ENCODE results near the gene PDZRN3.
A peak's percentile ranks its signal among the peaks of the same experiment; 100 is the strongest.

PDZRN3 gene

GRCh38 chr3:73555076-73555475 lies 69.7 kb downstream of the PDZRN3 start:
- DNase-seq (ENCODE audit: low spot score), result no peak

- peak; percentile 32 for DNase-seq (ENCODE audit: low spot score)
These were observed 72.0 kb downstream of the PDZRN3 start for GRCh38 chr3:73552700-73553099.

- DNase-seq (ENCODE audit: low spot score), result no peak
These were observed 74.7 kb downstream of the PDZRN3 start for GRCh38 chr3:73550032-73550431.

GRCh38 chr3:73549051-73549600 lies 75.6 kb downstream of the PDZRN3 start:
- DNase-seq (ENCODE audit: low spot score), result no peak

- DNase-seq (ENCODE audit: low spot score), result peak; percentile 10
These were observed 76.3 kb downstream of the PDZRN3 start for GRCh38 chr3:73548436-73548835.

- peak; percentile 82 for DNase-seq (ENCODE audit: low spot score)
These were observed 77.1 kb downstream of the PDZRN3 start for GRCh38 chr3:73547427-73548248.

- peak; percentile 92 for DNase-seq (ENCODE audit: low spot score)
These were observed 77.8 kb downstream of the PDZRN3 start for GRCh38 chr3:73546961-73547360.

GRCh38 chr3:73543412-73543811 lies 81.3 kb downstream of the PDZRN3 start:
- no peak for DNase-seq (ENCODE audit: low spot score)

GRCh38 chr3:73542136-73542535 lies 82.6 kb downstream of the PDZRN3 start:
- no peak for DNase-seq (ENCODE audit: low spot score)

GRCh38 chr3:73540969-73541740 lies 83.6 kb downstream of the PDZRN3 start:
- peak; percentile 43 for DNase-seq (ENCODE audit: low spot score)

GRCh38 chr3:73538486-73538885 lies 86.3 kb downstream of the PDZRN3 start:
- DNase-seq (ENCODE audit: low spot score), result no peak

GRCh38 chr3:73536952-73537351 lies 87.8 kb downstream of the PDZRN3 start:
- no peak for DNase-seq (ENCODE audit: low spot score)

- no peak for DNase-seq (ENCODE audit: low spot score)
These were observed 88.3 kb downstream of the PDZRN3 start for GRCh38 chr3:73536336-73536895.

GRCh38 chr3:73535931-73536330 lies 88.8 kb downstream of the PDZRN3 start:
- no peak for DNase-seq (ENCODE audit: low spot score)

GRCh38 chr3:73535137-73535536 lies 89.6 kb downstream of the PDZRN3 start:
- no peak for DNase-seq (ENCODE audit: low spot score)

GRCh38 chr3:73530022-73530396 lies 94.7 kb downstream of the PDZRN3 start:
- DNase-seq (ENCODE audit: low spot score), result peak; percentile 31

- DNase-seq (ENCODE audit: low spot score), result no peak
These were observed 95.3 kb downstream of the PDZRN3 start for GRCh38 chr3:73529308-73530021.

- no peak for DNase-seq (ENCODE audit: low spot score)
These were observed 99.2 kb downstream of the PDZRN3 start for GRCh38 chr3:73525591-73525990.

GRCh38 chr3:73523661-73524060 lies 101.1 kb downstream of the PDZRN3 start:
- DNase-seq (ENCODE audit: low spot score), result no peak

- DNase-seq (ENCODE audit: low spot score), result no peak
These were observed 102.9 kb downstream of the PDZRN3 start for GRCh38 chr3:73521734-73522336.

GRCh38 chr3:73520931-73521461 lies 103.7 kb downstream of the PDZRN3 start:
- DNase-seq (ENCODE audit: low spot score), result peak; percentile 69
